ENCODE results near the gene CLSTN3. TPM values are rescaled to one million over a fixed set of nuclear protein-coding genes. Genes with fewer than 3 reads are reported as not detected.

Gene CLSTN3
- total and polyA plus RNA-seq, 2 donors (not counting 1 experiment from before 2014, with no cell fraction given), result 31.7 to 36.5 TPM

- Mint-ChIP-seq H3K9me3 (ENCODE audit: insufficient read depth) (no peaks in the 10 kb centered on the region), H3K4me1 (peaks cover 30% of the 10 kb centered on the region), H3K27me3 (no peaks in the 10 kb centered on the region), H3K4me3 (peak within 1 kb of the TSS; percentile 93), H3K27ac (peak within 1 kb of the TSS; percentile 92)
- H2AFZ ChIP-seq (ENCODE audit: insufficient read depth, low read depth, low read length, poor library complexity, severe bottlenecking), result peak within 1 kb of the TSS; percentile 91
- H3K4me3 ChIP-seq (ENCODE audit: control extremely low read depth in 1 of 5, extremely low read depth in 1 of 5, insufficient read depth in 1 of 5, low read depth in 2 of 5, low read length in 4 of 5), result peak within 1 kb of the TSS; percentile 84 to 98 (median 94)
- H3K4me1 ChIP-seq (ENCODE audit: control insufficient read depth in 2 of 2, insufficient read depth in 2 of 2, low read length in 2 of 2), result peaks cover 18 to 23% of the 10 kb centered on the region in 2 donors
- H3K36me3 ChIP-seq (replicated peaks in 1 of 2; ENCODE audit: control extremely low read depth in 1 of 2, control insufficient read depth in 1 of 2, extremely low read depth in 1 of 2, insufficient read depth in 2 of 2, low read length in 1 of 2), result peaks cover 3% of the 10 kb centered on the region in 2 experiments
- peak within 1 kb of the TSS; percentile 94 for H3K4me2 ChIP-seq (replicated peaks; ENCODE audit: low read depth, low read length, poor library complexity, severe bottlenecking)
- intact Hi-C loops (cut with micrococcal nuclease), result loop anchor here (1.0 to 2.0 kb wide), 5 partner anchors 60 to 781 kb away; partner anchors contain the start of genes EMG1, LPCAT3, PHB2 and SPSB2
- peak within 1 kb of the TSS; percentile 80 for H3K9ac ChIP-seq (ENCODE audit: low read length)
- H4K20me1 ChIP-seq (ENCODE audit: control insufficient read depth, insufficient read depth, low read length, poor library complexity, severe bottlenecking), result no peaks in the 10 kb centered on the region
- WGBS (ENCODE audit: insufficient coverage), result under 1% methylated on average over 60 of the region's 68 CpGs
- ChIA-PET POLR2A (interaction anchor here (0.8 kb wide), 1 partner anchor 338 kb away, joined by 3 read pairs; the partner anchor contains the start of gene USP5), CTCF (interaction anchor here (0.8 to 1.4 kb wide), 4 partner anchors 30 to 76 kb away, joined by 3 to 4 read pairs (median 4); no protein-coding TSS in a partner anchor)
- no peaks in the 10 kb centered on the region for H3K9me3 ChIP-seq (ENCODE audit: control extremely low read depth in 1 of 3, control insufficient read depth in 2 of 3, insufficient read depth in 1 of 3, low read length in 2 of 3)
- no peaks in the 10 kb centered on the region for H3K27me3 ChIP-seq (replicated peaks in 1 of 4; ENCODE audit: control extremely low read depth in 1 of 4, control insufficient read depth in 3 of 4, insufficient read depth in 4 of 4, low read length in 3 of 4)
- DNase-seq, result peak; percentile 89
- no peak for TF ChIP-seq EZH2 (IDR thresholded peaks at IDR 0.05; ENCODE audit: borderline replicate concordance, insufficient read depth, low read depth, low read length, poor library complexity, severe bottlenecking)
- no peak for TF ChIP-seq CTCF (IDR thresholded peaks at IDR 0.05)
- peak; percentile 93 for ATAC-seq (ENCODE audit: low read depth)
- H3K27ac ChIP-seq (ENCODE audit: low read length in 2 of 2), result peak within 1 kb of the TSS; percentile 82 to 85
- no peaks in the 10 kb centered on the region for H3K79me2 ChIP-seq (ENCODE audit: control insufficient read depth, insufficient read depth, low read length)
Measured at GRCh38 chr12:7189398-7190267, 59.5 kb downstream of the CLSTN3 start, which contains the start of gene PEX5. TSS of gene PEX5 (plus strand) at chr12:7189686. CDS start at chr12:7190378, 692 bp downstream.
